Measurements from ENCODE around the gene NCKAP5.

- TF ChIP-seq CTCF (IDR thresholded peaks at IDR 0.05; ENCODE audit: low read depth, low read length) (no peak), MAX (IDR thresholded peaks at IDR 0.05; ENCODE audit: low read depth, low read length) (no peak), POLR2A (IDR thresholded peaks at IDR 0.05; ENCODE audit: extremely low read depth, insufficient read length) (no peak), MYC (IDR thresholded peaks at IDR 0.05; ENCODE audit: low read depth, low read length) (no peak)
These were observed 21.2 kb upstream of the NCKAP5 start for GRCh38 chr2:133589456-133589855.

Data from NB4 (cell line).